NCI-H1105 treated with DMSO at 0.1 percent for 48 hours (cell line): ENCODE data around the gene RIMBP2.

Source experiments
- DNase-seq: peaks from one replicate; lab custom pipeline; 2025; lab: John Stamatoyannopoulos, UW

RIMBP2 gene

DNA sequence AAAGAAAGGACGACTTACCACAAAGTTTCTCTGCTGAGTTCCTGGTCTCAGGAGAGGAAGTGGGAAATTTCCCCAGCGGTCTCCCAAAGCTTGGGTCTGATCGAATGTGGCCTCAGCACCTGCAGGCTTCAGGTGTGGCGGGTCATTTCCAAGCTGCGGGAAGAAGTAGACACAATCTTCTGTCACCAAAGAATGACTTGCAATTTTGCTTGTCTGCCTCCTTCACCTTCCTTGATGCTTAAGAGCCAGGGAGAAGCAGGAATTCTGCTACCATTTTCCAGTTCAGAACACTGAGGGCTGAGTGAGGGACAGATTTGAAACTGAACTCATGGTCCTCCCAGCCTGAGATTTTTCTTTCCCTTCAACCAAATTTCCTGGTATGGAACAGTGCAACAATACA is 87.8 kb downstream of the RIMBP2 start:
- DNase-seq, result no peak

DNA sequence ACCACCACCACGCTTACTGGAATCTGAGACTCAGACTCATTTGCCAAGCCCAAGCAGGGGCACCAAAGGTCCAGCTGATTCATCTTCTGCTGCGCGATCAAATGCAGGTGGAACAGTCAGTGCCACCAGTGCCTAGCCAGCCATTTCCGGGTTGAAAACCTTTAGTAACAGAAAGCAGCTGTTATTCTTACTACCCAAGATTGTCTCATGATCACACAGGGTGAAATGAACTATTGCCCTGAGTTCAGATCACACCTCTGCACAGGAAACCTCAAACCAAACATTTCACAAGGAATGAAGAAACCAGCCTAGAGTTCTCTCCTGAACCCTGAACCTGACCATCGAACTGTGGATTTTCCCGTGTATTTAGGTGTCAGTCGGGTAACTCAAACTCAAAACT is 88.9 kb downstream of the RIMBP2 start:
- DNase-seq, result no peak

DNA sequence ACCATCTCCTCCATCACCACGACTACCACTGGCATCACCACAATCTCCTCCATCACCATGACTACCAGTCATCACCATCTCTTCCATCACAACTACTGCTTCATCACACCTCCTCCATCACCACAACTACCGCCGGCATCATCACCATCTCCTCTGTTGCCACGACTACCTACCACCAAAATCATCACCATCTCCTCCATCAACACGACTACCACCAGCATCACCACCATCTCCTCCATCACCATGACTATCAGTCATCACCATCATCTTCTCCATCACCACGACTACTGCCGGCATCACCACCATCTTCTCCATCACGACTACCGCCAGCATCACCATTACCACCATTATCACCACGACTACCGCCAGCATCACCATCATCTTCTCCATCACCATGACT is 89.5 kb downstream of the RIMBP2 start:
- no peak for DNase-seq

DNA sequence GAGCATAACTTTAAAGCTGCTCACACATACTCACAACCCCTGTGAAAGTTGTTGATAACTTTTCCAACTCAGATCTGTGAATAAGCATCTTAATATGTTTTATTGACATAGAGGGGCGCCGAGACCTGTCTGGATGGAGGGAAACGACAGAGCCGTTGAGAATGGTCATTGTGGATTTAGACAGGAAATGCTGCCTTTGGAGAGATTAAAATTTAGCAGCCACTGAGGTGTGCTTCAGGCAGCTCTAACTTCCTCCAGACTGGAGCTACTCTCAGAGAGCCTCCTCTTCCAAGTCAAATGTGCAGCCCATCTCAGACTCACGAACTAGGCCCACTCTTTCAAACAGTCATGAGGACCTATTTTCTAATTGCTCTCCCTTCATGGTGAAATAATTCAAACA is 90.9 kb downstream of the RIMBP2 start:
- DNase-seq, result no peak

DNA sequence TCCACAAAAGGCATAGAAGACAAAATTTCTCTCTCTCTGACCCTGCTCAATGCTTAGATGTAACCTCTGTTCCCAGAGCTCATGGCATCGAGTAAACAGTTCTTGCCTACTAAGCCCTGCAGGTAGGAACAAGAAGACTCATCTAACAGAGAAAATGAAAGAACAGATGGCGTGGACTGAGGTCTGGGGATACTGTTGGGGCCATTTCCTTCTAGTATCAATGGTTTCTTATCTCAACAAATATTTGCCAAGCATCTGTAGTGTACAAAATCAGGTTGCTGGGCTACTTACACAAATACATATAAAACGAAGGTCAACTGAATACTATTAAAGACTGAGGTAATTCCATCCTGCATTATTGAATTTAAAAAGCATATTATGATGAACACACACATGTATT is 93.3 kb downstream of the RIMBP2 start:
- no peak for DNase-seq

DNA sequence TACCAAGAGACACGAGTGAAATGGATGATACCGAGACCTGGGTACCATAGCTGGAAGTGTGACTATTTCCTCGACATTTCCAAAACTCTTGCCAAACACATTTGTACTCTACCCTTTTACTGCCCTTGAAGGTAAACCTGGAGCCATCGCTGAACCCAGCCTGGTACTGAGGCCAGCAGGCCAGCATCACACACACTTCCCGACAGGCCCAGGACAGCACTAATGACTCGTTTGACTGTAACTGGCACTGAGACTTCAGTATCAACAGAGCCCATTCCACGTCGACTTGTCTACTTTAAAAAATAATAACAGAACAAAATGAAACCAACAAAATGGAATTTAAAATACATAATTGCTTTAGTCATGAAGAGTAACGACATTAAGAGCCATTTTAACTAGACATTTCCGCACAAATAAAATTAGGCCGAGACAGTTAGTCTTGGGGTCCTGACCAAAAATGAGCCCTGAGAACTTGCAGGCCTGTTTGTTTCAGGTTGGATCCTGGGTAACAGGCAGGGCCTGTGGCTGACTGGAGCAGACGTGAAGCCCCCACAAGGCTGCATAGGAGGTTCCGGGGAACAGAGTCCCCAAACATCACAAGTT is 94.3 kb downstream of the RIMBP2 start:
- no peak for DNase-seq

DNA sequence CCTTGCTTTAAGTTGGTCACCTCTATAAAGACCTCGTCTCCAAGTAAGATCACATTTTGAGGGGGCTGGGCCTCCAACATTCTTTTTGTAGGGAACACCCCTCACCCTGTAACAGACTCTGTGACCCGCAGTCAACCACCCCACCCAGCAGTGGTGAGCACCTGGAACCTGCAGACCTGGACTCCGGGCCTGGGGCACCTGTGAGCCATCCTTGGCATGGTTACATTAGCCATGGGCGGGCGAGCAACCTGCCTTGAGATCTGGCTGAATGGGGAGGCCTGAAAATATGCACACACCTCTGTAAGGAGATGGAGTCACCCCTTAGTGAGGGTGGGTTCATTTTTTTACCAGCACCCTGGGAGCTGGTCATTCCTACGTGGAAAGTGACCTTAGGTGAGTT is 95.3 kb downstream of the RIMBP2 start:
- no peak for DNase-seq

DNA sequence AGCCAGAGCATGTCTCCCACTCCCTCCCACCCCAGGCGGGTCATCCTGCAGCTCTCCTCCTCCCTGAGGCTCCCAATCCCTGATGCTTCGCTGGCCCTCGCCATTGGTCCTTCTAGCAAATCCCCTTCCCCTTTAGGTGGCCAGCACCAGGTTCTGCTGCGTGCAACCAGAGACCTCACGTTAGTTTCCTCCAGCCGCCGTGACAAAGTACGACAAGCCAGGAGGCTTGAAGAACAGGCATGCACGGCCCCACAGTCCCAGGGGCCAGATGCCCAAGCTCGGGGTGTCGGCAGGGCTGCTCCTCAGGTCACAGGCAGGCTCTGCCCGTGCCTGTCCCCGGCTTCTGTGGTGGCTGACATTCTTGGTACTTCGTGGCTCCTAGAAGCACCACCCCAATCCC is 95.8 kb downstream of the RIMBP2 start:
- no peak for DNase-seq

DNA sequence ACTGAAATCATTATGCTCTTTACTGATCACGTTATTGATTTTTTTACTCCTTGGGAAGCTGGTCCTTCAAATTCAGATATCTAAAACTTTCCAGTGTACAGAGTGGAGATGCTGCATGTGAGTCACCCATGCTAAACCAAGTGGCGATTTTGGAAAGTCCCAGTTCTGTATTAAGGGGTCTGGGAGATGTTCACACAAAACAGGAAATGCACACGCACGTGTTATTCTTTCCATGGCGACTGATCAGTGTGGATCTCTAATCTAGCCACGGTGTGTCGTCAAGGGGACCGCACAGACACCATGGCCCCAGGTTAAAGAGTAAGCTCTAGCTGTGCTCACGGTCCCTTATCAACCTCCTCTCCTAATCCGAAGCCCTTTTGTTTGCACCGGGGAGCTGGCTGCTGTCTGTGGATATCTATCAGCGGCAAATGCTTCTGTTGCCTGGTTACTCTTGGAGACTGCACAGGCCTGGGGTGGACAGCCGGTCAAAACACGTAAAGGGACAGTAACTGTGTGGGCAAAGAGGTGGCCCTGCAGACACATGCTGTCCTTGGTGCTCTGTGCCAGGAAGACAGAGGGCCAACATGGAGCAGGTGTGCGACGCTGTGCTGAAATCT is 96.6 kb downstream of the RIMBP2 start:
- no peak for DNase-seq

DNA sequence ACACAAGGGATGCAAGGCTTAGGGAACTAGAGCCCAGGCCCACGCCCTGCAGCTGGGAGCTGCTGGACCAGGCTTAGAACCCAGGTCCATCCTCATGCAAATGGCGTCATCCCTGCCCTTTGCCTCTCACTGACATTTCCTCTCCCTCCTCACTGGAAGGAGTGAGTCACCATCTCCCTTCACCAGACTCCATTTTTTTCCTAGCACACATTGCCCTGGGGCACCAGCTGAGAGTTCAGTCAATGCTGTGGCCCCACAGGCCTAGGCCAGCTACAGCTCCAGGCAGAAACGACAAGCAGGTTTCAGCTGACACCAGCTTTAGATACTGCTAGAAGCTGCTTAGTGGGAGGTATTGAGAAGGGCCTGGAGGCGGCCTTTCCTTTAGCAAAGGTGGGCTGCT is 98.9 kb downstream of the RIMBP2 start:
- DNase-seq, result no peak

DNA sequence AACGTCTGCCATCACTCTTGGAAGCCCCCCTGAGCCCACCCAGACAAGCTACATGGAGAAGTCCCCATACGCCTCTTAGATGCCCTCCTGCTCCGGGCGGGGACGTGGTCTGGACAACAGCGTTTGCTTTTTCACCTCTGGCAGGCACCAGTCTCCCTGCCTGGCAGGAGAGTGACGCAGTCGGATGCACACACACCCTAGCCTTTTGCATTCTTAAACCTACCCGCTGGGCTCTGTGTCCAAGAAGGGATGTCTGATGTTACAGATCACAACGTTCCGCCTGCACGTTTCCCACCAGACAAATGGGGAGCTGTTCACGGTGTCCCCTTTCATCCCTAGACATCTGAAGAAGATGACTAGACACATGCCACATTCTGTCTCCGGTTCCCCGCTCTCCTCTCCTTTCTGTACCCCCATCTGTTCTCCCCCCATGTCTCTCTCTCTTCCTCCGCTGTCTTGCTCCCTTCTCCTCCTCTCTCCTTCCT is 100.2 kb downstream of the RIMBP2 start:
- DNase-seq, result no peak

DNA sequence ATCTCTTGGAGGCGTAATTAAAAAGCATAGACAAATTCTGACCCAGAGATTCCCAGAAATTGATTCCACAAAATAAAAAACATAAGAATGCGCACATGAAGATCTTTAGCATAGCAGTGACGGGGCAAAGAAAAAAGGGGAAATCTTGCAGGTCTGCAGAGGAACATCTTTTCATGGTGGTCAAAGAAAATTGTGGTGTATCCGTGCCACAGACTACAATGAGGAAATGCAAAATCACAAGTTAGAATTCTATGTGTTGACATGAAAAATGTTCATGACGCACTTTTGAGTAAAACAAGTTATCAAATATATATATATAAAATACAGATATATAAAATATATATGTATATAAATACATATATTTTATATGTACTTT is 101.6 kb downstream of the RIMBP2 start:
- no peak for DNase-seq

DNA sequence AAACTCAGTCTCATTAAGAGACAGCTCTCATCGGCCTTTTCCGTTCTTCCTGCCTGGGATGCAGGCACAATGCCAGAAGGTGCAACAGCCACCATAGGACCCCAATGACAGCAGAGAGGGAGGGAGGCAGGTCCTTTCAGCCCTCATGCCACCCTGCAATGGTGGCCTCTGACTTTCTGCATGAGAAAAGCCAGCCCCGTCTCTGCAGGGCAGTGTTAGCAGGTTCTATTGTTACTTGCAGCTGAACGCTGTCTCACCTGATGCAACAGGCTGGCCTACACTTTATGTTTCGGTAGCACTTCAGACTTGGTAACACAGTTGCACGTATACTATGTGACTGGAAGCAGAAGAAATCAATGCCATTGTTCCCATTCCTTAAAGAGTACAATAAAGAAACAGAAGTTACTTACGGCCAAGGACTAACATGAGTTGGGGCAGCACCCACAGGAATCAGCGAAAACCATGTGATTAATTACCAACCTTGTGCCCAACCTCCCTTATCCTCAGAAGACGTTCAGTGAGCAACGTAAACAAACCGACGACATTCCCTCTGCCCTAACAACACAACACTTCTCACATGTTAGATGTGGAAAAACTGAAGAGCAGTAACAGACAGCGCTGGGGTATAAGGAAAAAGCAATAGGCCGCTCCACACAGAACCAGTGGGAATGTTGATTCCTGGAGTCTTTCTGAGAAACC is 102.1 kb downstream of the RIMBP2 start:
- no peak for DNase-seq

DNA sequence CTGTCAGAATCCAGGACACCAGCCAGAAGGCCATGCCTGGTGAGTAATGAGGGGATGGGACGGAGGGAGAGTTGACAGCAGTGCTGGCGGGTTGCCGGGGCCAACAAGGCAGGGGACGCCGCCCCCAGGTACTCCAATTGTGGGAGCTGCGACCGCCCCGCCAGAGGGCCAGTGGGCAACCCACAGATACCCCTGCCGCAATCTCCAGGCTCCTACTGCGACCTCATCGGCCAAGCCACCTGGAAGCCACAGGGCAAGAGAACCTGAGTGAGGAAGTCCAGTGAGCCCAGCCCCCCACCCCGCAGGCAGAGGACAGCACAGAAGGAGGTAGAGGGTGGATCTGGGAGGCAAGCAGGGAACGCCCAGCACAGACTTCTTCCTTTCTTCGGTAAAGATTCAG is 103.0 kb downstream of the RIMBP2 start:
- DNase-seq, result no peak

DNA sequence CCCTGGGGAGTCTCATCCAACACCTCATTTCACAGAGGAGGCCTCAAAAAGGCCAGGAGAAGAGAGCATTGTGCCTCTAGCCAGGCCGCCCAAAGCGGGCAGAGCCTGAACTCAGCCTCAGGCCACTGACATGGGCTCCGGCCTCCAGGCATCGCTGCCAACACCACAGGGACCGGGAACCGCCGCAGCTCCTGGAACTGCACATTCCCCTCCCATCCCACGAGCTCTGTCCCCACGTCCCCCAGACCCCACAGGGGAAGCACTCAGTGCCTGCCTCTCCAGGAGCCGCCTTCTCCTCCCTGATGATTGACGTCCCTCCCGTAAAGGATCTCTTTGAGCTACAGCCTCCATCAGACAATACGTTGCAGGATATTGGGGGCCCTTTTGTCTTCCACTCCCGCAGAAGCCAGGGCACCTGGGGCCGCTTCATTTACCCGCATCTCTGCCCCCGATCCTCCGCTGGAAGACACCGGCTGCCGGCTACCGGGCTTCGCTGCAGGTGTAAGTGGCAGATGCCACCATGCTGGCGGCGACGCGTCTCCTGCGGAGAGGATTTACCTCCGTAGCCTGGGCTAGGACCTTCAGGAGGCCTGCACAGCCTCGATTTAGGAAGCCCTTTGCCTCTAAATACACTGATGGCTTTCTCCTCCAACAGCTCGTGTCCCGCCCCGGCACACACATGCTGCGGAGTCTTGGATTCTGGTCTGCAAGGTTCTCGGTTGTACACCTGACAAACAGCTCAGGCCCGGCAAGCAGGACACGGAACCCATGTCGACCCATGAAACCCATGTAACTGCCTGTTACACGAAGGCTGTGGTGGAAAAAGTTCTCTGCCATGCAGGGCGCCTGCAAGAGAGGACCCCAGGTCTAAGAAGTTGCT is 104.8 kb downstream of the RIMBP2 start:
- no peak for DNase-seq

DNA sequence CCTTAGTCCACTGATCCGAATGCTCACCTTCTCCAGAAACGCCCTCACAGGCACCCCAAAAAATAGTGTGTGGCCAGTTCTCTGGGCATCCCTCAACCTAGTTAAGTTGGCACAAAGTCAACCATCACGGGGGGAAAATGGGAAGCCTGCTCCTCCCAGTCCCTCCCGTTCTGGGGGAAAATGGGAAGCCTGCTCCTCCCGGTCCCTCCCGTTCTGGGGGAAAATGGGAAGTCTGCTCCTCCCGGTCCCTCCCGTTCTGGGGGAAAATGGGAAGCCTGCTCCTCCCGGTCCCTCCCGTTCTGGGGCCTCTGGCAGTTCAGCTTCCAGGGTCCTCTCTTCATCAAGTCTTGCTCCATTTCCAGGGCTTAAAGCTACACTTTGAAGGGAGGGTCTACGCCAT is 106.1 kb downstream of the RIMBP2 start:
- DNase-seq, result no peak

DNA sequence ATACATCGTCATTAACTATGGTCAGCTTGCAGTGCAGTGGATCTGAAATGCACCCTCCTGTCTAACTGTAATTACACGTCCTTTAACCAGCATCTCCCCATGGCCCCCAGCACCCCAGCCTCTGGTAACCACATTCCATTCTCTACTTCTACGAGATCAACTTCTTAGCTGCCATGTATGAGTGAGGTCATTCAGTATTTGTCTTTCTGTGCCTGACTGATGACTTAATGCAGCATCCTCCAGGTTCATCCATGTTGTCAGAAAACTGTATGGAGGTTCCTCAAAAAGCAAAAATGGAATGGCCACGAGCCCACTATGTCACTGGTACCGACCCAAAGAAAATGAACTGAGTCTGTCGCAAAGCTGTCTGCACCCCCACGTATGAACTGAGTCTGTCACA is 107.3 kb downstream of the RIMBP2 start:
- DNase-seq, result no peak

DNA sequence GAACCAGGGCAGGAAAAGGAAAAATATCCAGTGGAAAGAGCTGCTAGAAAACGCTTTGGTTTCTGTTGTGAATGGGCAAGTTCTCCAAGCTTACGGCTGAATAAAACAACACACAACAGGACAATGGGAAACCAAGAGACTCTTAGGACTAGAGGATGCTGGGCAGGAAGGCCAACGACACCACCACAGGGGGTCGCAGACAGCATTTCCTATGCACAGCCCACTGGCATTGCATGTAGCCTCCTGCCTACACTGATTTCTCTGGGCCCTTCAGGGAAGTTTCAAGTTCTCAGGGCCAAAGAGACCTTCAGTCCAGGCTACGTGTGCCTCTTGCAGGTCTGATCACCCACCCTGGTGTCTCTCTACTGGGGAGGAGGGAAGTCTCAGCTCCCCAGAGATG is 108.0 kb downstream of the RIMBP2 start:
- no peak for DNase-seq

DNA sequence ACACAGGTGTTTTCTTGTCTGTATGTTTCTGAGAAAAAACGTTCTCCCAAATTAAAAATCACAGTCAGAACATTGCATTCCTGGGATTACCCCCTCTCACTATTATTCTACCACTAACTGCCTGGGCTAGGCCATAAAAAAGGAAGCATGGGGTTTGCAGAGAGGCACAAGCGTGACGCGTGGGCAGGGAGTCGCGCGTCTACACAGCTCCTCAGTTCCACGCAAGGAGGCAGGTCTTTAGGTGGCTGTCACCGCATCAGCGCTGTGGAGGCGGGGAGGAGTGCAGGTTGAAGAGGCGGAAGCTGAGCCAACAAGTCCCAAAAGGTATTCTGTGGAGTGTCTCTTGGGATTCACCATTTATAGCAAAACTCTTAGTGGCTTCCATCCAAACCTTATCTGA is 109.9 kb downstream of the RIMBP2 start:
- no peak for DNase-seq

DNA sequence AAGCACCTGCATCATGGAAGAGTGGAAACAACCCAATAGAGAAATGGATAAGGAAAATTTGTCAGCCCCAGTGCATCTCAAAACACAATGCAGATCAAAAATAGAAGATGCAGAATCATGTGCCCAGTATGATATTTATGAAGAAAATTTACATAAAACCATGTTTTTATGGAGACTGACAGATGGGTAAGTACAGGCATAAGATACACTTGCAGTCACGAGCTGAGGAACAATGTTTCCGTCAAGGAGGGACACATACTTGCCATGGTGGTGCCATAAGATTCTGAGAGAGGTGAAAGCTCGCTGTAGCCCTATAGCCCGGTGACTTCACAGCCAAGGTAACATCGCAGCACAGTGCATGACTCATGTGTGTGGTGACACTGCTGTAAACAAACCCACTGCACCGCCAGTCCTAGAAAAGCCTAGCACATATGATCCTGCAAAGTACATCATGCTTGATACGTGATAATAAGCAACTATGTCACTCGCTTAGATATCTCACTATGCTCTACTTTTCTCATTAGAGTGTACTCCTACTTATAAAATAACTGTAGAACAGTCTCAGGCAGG is 112.6 kb downstream of the RIMBP2 start:
- no peak for DNase-seq

DNA sequence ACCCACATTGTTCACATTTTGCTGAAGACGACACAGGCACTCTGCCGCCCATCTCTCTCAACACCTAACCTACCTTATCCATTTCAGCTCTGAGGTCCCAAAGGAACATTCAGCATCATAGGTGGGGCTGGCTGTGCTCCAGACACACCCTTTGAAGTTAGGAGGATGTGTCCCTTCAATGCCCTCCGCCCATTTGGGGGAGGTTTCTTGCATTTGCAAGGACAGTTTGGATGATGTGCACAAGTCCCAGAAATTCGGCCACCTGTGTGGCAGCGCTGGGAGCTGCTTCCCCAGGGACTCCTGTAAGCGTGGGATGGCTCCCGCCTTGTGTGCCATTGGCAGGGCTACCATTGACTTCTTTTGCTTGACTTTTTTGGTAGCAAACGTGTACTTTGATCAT is 113.8 kb downstream of the RIMBP2 start:
- no peak for DNase-seq

DNA sequence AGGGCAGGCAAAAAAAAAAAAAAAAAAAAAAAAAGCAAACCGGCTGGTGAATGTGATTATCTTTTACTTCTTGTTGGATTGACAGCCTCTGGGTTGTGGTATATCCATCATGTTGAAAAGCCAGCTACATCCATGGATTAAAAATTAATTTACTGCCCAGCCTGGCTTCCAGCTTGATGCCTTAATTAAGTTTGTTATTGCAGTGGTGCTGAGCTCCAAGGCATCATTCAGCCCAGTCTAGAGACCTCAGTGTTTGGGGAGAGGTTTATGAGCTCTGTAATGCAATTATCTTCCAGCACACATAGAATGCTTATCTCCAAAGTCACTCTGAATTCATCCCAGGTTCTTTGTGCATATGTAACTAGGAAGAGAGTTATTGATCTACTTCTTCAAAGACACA is 114.8 kb downstream of the RIMBP2 start:
- DNase-seq, result no peak
